Mesendoderm (in vitro differentiated cells): ENCODE results near the gene C14orf93.

ENCODE experiments used
- DNase-seq: peaks from one replicate; pipeline ENCODE4 v3.0.0; 2013
- H2AK5ac ChIP-seq: 2 replicates; pipeline ENCODE4 v1.6.1; 2013; ENCODE audit warnings: low read length, inconsistent platforms
- H2BK120ac ChIP-seq: 2 replicates; pipeline ENCODE4 v1.6.1; 2013; ENCODE audit warnings: low read depth, mild to moderate bottlenecking, low read length, moderate library complexity, mixed read lengths
- H2BK15ac ChIP-seq: replicated peaks from 2 replicates; pipeline ENCODE4 v1.6.1; 2013; ENCODE audit warnings: low read depth, mild to moderate bottlenecking, moderate library complexity
- H2BK5ac ChIP-seq: 2 replicates; pipeline ENCODE4 v1.6.1; 2013; ENCODE audit warnings: low read length, inconsistent platforms
- H3K18ac ChIP-seq: 2 replicates; pipeline ENCODE4 v1.6.1; 2013; ENCODE audit warnings: mild to moderate bottlenecking, low read length, mixed read lengths
- H3K23ac ChIP-seq: one replicate; pipeline ENCODE4 v1.6.1; 2013; ENCODE audit warnings: low read length
- H3K27ac ChIP-seq: 2 replicates; pipeline ENCODE4 v1.5.1; 2013; ENCODE audit warnings: low read depth, mild to moderate bottlenecking, inconsistent platforms, low read length, moderate library complexity
- H3K27me3 ChIP-seq: 2 replicates; pipeline ENCODE4 v1.6.1; 2013; ENCODE audit warnings: low read length, control low read depth, mild to moderate bottlenecking, inconsistent platforms; ENCODE audit not compliant: insufficient read depth, poor library complexity
- H3K36me3 ChIP-seq: 2 replicates; pipeline ENCODE4 v1.6.1; 2013; ENCODE audit warnings: low read length, inconsistent platforms; ENCODE audit not compliant: control insufficient read depth, insufficient read depth
- H3K4ac ChIP-seq: one replicate; pipeline ENCODE4 v1.6.1; 2013; ENCODE audit warnings: low read depth, mild to moderate bottlenecking, low read length, moderate library complexity
- H3K4me1 ChIP-seq: 2 replicates; pipeline ENCODE4 v1.6.1; 2013; ENCODE audit warnings: low read depth, low read length, inconsistent platforms; ENCODE audit not compliant: control insufficient read depth
- H3K4me2 ChIP-seq: 2 replicates; pipeline ENCODE4 v1.6.1; 2013; ENCODE audit warnings: low read length
- H3K4me3 ChIP-seq: 2 replicates; pipeline ENCODE4 v1.5.1; 2013; ENCODE audit warnings: mild to moderate bottlenecking, low read length
- H3K56ac ChIP-seq: one replicate; pipeline ENCODE4 v1.6.1; 2013; ENCODE audit warnings: low read length
- H3K79me1 ChIP-seq: 2 replicates; pipeline ENCODE4 v1.6.1; 2013; ENCODE audit warnings: low read length, inconsistent platforms
- H3K79me2 ChIP-seq: 2 replicates; pipeline ENCODE4 v1.6.1; 2013; ENCODE audit warnings: mild to moderate bottlenecking, low read length; ENCODE audit not compliant: control insufficient read depth, insufficient read depth
- H3K9ac ChIP-seq: 2 replicates; pipeline ENCODE4 v1.6.1; 2013; ENCODE audit warnings: low read length, inconsistent platforms
- H4K5ac ChIP-seq: one replicate; pipeline ENCODE4 v1.6.1; 2013; ENCODE audit warnings: low read length
- H4K8ac ChIP-seq: one replicate; pipeline ENCODE4 v1.6.1; 2013; ENCODE audit warnings: low read depth, mild to moderate bottlenecking, control low read depth, low read length, moderate library complexity
- WGBS: extraction: QIAGEN DNeasy Blood & Tissue Kit; methylation state at CpG from one replicate; pipeline ENCODE4 v1.1.7; 2013; ENCODE audit warnings: low lambda C conversion rate, missing lambda C conversion rate; ENCODE audit not compliant: insufficient coverage; ENCODE audit errors: extremely low coverage; 5-methylcytosine and 5-hydroxymethylcytosine counted together

C14orf93 gene

DNA sequence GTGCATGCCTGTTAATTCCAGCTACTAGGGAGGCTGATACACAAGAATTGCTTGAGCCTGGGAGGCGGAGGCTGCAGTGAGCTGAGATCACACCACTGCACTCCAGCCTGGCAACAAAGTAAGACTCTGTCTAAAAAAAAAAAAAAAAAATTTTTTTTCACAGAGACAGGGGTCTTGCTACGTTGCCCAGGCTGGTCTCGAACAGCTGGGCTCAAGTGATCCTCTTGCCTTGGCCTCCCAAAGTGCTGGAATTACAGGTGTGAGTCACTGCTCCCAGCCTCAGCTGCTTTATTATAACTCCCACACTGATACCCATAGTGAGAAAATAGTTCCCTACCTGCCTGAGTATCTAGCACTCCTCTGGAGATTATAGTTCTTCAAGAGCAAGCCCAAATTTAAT lies 64.3 kb downstream of the C14orf93 start:
- H2BK5ac ChIP-seq: no peak overlapping the region
- H3K79me2 ChIP-seq: no peaks in the 10 kb centered on the region
- H4K8ac ChIP-seq: no peak overlapping the region
- H3K18ac ChIP-seq: no peak overlapping the region
- H2AK5ac ChIP-seq: no peak overlapping the region
- H3K23ac ChIP-seq: no peak overlapping the region
- H4K5ac ChIP-seq: no peak overlapping the region
- no peak overlapping the region for H3K4me2 ChIP-seq
- H3K4ac ChIP-seq: no peak overlapping the region
- H2BK120ac ChIP-seq: no peak overlapping the region
- no peak overlapping the region for H3K56ac ChIP-seq
- H3K79me1 ChIP-seq: no peaks in the 10 kb centered on the region
- H3K36me3 ChIP-seq: no peaks in the 10 kb centered on the region
- no peak overlapping the region for H2BK15ac ChIP-seq
- WGBS: no CpG with 5 or more reads among the region's 3 CpGs
- no peak overlapping the region for H3K9ac ChIP-seq
- no peak overlapping the region for H3K27ac ChIP-seq
- no peak overlapping the region for H3K4me3 ChIP-seq
- no peaks in the 10 kb centered on the region for H3K4me1 ChIP-seq
- no peak for DNase-seq
- H3K27me3 ChIP-seq: no peaks in the 10 kb centered on the region

DNA sequence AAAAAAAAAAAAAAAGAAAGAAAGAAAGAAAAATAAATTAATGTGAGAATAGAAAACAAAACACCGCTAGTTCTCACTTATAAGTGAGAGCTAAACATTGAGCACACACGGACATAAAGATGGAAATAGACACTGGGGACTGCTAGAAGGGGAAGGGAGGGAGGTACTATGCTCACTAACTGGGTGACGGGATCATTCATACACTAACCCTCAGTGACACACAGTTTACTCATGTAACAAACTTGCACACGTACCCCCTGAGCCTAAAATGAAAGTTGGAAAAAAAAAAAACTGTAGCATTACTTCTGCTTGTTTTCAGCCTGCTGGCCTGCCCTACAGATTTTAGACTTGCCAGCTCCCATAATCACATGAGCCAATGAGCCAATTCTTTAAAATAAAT lies 70.3 kb downstream of the C14orf93 start:
- Histone ChIP-seq H3K4me1 (no peaks in the 10 kb centered on the region), H3K4ac (no peak overlapping the region), H3K4me3 (no peak overlapping the region), H2AK5ac (no peak overlapping the region), H3K56ac (no peak overlapping the region), H3K27me3 (no peaks in the 10 kb centered on the region), H3K23ac (no peak overlapping the region), H3K27ac (no peak overlapping the region), H3K18ac (no peak overlapping the region), H2BK5ac (no peak overlapping the region), H3K79me2 (no peaks in the 10 kb centered on the region), H3K79me1 (no peaks in the 10 kb centered on the region), H2BK15ac (no peak overlapping the region), H4K5ac (no peak overlapping the region), H2BK120ac (no peak overlapping the region), H3K9ac (no peak overlapping the region), H3K4me2 (no peak overlapping the region), H4K8ac (no peak overlapping the region), H3K36me3 (no peaks in the 10 kb centered on the region)
- no CpG with 5 or more reads among the region's 4 CpGs for WGBS
- no peak for DNase-seq
